WERI-Rb-1 (cell line): ENCODE measurements around the gene ARHGAP26.

Source experiments
- DNase-seq: peaks from one replicate; pipeline ENCODE4 v3.0.0-alpha.2; 2020
- H3K27ac ChIP-seq: fragments of 250-450 bp; sonication (Bioruptor Pico); 2 replicates; pipeline ENCODE4 v1.5.1; 2020; ENCODE audit warnings: mild to moderate bottlenecking, moderate library complexity
- H3K27me3 ChIP-seq: fragments of 250-450 bp; sonication (Bioruptor Pico); 2 replicates; pipeline ENCODE4 v1.5.1; 2021; ENCODE audit warnings: mild to moderate bottlenecking, low read depth, moderate library complexity; ENCODE audit not compliant: insufficient read depth, severe bottlenecking
- H3K36me3 ChIP-seq: fragments of 250-450 bp; sonication (Bioruptor Pico); 2 replicates; pipeline ENCODE4 v1.5.1; 2020; ENCODE audit warnings: mild to moderate bottlenecking, moderate library complexity
- H3K4me3 ChIP-seq: 2 replicates; pipeline ENCODE4 v1.5.1; 2011; ENCODE audit warnings: low read depth, mild to moderate bottlenecking, control low read depth, low read length
- H3K9me3 ChIP-seq: fragments of 250-450 bp; sonication (Bioruptor Pico); 2 replicates; pipeline ENCODE4 v1.5.1; 2021; ENCODE audit warnings: mild to moderate bottlenecking, moderate library complexity; ENCODE audit not compliant: severe bottlenecking
- TF ChIP-seq, protein P1 (sequence below): IDR thresholded peaks from 2 replicates; pipeline ENCODE4 v1.5.1; 2011; ENCODE audit warnings: low read depth, mild to moderate bottlenecking, control low read depth, inconsistent platforms, low read length

ARHGAP26 gene

DNA sequence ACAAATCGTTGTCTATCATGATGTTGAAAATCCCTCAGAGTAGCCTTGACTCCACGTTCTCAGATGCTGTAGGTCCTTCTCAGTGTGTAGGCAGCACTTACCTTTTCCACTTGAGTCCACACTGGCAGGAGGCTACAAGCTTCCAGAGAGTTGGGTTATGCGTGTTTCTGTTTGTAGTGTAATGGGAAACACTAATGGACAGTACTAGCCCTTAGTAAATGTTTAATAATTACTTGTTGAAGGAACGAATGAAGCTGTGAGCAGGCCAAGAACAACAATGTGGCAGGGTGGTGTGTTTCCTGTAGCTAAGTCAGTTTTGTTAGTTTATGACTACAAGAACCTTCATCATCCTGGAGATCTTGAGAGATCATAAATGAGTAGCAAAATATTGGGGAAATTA is 83.5 kb downstream of the ARHGAP26 start:
- Histone ChIP-seq H3K27ac (no peak overlapping the region), H3K27me3 (no peaks in the 10 kb centered on the region), H3K9me3 (no peaks in the 10 kb centered on the region), H3K4me3 (no peak overlapping the region), H3K36me3 (no peaks in the 10 kb centered on the region)
- DNase-seq = no peak
- TF ChIP-seq, protein P1, sequence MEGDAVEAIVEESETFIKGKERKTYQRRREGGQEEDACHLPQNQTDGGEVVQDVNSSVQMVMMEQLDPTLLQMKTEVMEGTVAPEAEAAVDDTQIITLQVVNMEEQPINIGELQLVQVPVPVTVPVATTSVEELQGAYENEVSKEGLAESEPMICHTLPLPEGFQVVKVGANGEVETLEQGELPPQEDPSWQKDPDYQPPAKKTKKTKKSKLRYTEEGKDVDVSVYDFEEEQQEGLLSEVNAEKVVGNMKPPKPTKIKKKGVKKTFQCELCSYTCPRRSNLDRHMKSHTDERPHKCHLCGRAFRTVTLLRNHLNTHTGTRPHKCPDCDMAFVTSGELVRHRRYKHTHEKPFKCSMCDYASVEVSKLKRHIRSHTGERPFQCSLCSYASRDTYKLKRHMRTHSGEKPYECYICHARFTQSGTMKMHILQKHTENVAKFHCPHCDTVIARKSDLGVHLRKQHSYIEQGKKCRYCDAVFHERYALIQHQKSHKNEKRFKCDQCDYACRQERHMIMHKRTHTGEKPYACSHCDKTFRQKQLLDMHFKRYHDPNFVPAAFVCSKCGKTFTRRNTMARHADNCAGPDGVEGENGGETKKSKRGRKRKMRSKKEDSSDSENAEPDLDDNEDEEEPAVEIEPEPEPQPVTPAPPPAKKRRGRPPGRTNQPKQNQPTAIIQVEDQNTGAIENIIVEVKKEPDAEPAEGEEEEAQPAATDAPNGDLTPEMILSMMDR = no peak

- no peak overlapping the region for H3K27ac ChIP-seq
- H3K36me3 ChIP-seq = no peaks in the 10 kb centered on the region
- no peak for DNase-seq
- no peaks in the 10 kb centered on the region for H3K9me3 ChIP-seq
- no peaks in the 10 kb centered on the region for H3K27me3 ChIP-seq
- TF ChIP-seq, protein P1 = no peak
- no peak overlapping the region for H3K4me3 ChIP-seq
Measured at GRCh38 chr5:142856269-142856782, 86.1 kb downstream of the ARHGAP26 start.

DNA sequence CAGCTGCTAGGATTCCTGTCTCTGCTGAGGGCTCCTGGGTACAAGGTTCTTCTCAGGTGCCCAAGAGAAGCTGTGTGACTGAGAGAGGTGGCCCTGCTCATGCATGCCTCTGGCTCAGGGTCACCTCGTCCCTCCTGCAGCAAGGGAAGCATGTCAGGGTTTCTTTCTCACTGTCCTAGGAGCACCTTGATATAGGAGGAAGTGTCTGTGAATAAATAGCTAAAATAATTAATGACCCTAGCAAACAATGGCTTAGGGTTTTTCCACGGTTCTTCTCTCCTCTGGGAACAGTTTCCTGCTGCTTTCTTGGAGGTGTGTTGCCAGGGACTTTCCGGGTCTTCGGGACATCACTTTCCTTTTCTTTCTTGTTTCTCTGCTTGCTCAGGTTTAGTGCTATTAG is 87.2 kb downstream of the ARHGAP26 start:
- H3K27me3 ChIP-seq = no peaks in the 10 kb centered on the region
- TF ChIP-seq, protein P1 = no peak

GRCh38 chr5:142859037-142859436 is 88.9 kb downstream of the ARHGAP26 start:
- DNase-seq = no peak
- Histone ChIP-seq H3K36me3 (no peaks in the 10 kb centered on the region), H3K9me3 (no peaks in the 10 kb centered on the region), H3K27ac (no peak overlapping the region), H3K27me3 (no peaks in the 10 kb centered on the region), H3K4me3 (no peak overlapping the region)
- TF ChIP-seq, protein P1 = no peak

More for the DNA sequence above, 87.2 kb downstream of the ARHGAP26 start:
- Histone ChIP-seq H3K36me3 (no peaks in the 10 kb centered on the region), H3K9me3 (no peaks in the 10 kb centered on the region), H3K4me3 (no peak overlapping the region), H3K27ac (no peak overlapping the region)
- no peak for DNase-seq

DNA sequence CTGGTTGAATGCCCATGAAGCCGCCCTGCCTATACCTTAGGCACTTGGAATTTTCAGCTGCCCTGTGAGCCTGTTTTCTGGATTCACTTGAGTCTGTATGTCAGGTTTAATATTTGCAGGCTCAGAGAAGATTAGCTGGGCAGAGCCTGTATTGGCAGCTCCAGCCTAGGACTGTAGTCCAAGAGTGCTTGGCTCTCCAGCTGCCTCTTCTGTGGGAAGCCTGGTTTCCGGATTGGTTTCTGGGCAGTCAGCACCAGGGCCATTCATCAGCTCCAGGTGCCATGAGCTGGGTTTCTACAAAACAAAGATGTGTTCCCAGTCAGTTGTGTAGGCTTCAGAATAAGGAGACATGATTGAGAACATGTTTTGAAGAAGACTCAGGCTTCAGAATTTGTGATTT is 90.1 kb downstream of the ARHGAP26 start:
- Histone ChIP-seq H3K27me3 (no peaks in the 10 kb centered on the region), H3K9me3 (no peaks in the 10 kb centered on the region), H3K36me3 (no peaks in the 10 kb centered on the region), H3K27ac (no peak overlapping the region), H3K4me3 (no peak overlapping the region)
- no peak for DNase-seq
- TF ChIP-seq, protein P1 = no peak

DNA sequence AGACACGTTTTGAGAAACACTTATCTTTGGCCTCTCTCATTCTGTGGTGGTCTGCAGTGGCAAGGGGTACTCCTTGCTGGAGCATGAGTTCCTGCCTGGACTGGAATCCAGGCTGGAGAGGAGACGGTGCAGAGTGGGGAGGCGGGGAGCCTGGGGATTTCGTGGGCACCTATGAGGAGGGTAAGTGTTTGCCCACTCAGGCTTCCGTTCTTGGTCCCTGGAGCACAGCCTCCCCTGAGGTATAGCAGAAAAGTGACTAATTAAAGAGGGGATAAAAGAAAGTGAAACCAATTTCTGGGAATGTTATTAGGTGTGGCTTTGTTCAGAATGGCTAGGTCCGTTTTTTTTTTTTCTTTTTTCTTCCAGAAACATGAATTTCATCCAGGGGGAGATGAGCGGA is 90.8 kb downstream of the ARHGAP26 start:
- no peak overlapping the region for H3K4me3 ChIP-seq
- no peak overlapping the region for H3K27ac ChIP-seq
- DNase-seq = no peak
- no peaks in the 10 kb centered on the region for H3K27me3 ChIP-seq
- TF ChIP-seq, protein P1 = no peak
- no peaks in the 10 kb centered on the region for H3K9me3 ChIP-seq
- H3K36me3 ChIP-seq = no peaks in the 10 kb centered on the region
